ENCODE results near the gene IGFBP5.

Gene IGFBP5

DNA sequence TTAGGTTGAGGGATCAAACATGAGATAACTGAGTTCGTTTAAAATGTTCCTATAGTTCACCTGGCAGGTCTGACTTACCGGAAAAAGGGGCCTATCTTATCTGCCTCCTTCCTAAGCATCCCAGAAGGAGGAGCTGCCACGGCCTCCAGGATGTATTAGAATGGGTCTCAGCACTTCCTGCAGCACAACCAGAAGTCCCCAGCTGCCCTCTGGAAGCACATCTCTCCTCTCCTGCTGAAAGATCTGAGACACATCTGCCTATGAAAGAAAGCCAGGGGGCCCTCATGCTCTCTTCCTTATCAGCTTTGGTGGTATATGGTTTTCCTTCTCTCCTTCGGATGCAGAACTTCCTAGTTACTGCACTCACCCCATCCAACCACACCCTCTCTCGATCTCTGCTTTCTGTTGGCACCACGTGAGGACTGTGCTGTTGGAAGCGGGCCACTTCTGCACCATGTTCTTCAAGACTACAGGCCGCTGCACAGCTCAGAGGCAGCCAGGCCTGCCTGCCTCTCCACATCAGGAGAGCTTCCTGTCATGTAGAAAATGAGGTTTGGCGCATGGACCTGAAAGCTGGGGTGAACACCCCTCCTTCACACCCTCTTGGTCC lies 6.5 kb downstream of the IGFBP5 start:
- no peak for DNase-seq (ENCODE audit: low read depth, low spot score)

GRCh38 chr2:216687646-216688045 lies 7.7 kb downstream of the IGFBP5 start:
- DNase-seq (ENCODE audit: low read depth, low spot score) = peak; percentile 53

DNA sequence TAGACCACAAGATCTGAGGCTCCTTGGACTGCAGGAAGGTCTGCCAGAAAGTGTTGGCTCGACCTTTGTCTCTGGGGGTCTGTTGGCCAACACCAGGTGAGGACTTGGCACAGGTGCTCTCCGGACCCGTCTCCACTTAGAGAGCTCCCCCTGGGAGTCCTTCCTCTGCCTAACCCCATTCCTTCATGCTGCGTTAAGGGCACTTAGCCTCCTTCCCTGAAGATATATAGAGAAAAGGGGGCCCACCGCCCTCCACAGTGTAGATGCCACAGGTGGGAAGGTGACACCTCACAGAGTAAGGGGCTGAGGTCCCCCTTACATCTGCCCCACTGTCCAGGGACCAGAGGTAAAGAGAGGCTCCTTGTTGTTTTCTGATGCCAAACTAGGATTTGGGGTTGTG lies 8.2 kb downstream of the IGFBP5 start:
- DNase-seq (ENCODE audit: low read depth, low spot score) = no peak

GRCh38 chr2:216685327-216685875 lies 9.9 kb downstream of the IGFBP5 start:
- no peak for DNase-seq (ENCODE audit: low read depth, low spot score)

DNA sequence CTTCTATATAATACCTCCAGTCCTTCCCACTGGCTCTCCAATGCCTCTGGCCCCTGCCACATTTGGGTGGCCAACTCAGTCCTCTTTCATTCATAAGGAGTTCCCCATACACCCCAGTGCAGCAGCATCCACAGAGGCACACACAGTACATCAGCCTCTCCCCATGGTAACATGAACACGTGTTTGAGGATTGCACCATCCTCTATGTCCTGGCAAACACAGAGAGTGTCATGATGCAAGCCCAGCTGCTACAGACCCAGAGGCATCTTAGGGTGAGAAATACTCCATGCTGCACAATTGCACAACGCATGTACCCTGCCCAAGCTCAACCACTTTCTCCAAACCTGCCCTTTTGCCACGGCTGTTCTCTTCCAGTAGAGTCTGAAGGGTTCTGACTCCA lies 11.5 kb downstream of the IGFBP5 start:
- DNase-seq (ENCODE audit: low read depth, low spot score) = no peak

- DNase-seq (ENCODE audit: low read depth, low spot score) = no peak
These were observed 13.7 kb downstream of the IGFBP5 start for GRCh38 chr2:216681683-216682082.

DNA sequence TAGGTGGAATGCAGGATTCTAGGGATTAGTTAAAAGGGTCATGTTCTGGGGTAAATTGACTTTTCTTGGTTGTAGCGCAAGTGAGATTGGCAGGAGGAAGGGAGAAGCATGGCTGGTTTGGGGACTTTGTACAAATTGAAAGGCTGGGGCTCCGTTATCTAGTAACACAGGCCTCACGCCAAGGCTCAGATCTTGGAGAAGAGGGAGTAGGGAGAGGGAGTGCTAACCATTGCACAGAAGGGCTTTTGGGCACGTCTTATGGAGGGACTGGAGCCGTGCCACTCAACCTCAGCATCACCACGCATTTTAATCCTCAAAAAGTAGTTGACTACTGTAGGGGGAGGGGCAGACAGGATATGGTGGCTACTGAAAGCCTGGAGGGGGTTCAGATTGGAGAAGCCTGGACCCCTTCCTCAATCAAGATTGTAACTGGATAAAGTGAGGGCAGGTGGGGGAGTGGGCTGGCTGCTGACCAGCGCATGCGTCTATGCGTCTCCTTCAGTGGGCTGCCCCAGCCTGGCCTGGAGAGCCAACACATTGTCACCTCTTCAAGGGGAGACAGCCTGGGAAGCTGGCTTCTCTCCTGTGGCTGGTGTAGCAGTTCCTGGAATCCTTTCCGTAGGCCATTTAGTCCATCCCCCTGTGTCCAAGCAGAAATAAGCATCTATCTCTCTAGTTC lies 14.3 kb downstream of the IGFBP5 start:
- DNase-seq (ENCODE audit: low read depth, low spot score) = no peak

DNA sequence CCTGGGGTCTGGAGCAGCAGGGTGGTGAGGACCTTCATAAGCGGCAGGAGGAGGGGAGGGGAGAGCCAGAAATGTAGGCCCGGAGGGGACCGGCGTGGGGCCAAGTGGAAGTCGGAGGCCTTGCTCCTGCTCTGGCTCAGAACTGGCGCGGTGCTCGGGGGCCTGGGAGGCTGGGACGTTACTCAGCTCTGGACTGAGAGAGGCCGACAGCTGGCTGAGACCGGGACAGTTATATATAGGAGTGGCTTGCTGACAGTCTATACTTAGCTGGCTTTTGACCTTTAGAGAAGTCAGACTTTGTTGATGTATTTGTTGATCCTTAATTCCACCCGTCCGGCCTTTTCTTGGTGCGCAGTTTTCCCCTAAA lies 15.7 kb downstream of the IGFBP5 start:
- DNase-seq (ENCODE audit: low read depth, low spot score) = no peak

DNA sequence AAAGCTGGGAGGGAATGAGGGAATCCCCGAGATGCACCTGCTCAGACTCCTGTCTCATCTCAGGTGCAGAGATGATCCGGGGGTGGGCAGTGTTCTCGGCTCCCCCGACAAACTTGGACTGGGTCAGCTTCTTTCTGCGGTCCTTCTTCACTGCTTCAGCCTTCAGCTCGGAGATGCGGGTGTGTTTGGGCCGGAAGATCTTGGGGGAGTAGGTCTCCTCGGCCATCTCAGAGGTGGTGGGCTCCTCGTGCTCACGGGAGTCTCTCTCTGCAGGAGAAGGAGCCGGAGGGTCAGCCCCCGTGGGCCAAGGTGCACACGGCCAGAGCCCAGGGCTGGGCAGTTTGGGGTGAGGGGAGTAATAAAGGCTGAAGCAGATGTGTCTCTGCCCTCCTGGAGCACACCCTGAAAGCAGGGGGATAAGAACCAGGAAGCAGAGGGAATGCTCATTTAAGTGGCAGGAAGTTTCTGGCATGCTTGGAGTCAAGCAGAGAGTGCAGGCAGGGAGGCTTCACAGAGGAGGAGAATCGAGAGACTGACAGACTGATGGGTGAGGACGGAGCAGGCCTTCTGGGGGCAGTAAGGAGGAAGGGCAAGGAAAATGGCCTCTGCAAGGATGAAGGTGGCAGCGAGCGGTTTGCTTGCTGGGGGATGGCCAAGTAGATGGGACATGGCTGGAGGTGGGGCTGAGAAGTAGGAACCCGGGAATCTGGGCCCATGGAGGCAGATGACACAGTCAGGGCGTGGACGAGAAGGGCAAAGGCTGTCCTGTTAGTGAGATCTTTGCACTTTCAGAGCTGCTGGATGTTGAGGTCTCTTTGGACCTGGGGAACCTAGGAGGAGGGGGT lies 16.3 kb downstream of the IGFBP5 start:
- DNase-seq (ENCODE audit: low read depth, low spot score) = no peak

- DNase-seq (ENCODE audit: low read depth, low spot score) = no peak
These were observed 17.3 kb downstream of the IGFBP5 start for GRCh38 chr2:216678098-216678465.

GRCh38 chr2:216677439-216678097 lies 17.8 kb downstream of the IGFBP5 start:
- DNase-seq (ENCODE audit: low read depth, low spot score) = no peak

DNA sequence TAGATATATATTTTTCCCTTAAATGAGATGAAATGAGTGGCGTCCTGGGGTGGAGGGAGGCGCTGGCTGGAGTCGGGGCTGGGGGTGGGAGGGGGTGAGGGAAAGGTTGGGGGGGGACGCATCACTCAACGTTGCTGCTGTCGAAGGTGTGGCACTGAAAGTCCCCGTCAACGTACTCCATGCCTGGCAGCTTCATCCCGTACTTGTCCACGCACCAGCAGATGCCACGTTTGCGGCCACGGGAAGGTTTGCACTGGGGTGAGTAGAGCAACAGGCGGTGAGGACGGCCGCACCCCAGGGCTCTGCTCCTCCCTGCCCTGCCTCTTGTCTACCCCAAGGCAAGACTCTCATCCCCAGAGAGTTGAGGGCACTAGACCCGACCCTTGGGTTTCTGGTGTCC lies 18.7 kb downstream of the IGFBP5 start:
- no peak for DNase-seq (ENCODE audit: low read depth, low spot score)

GRCh38 chr2:216674376-216674775 lies 21.0 kb downstream of the IGFBP5 start:
- no peak for DNase-seq (ENCODE audit: low read depth, low spot score)

- no peak for DNase-seq (ENCODE audit: low read depth, low spot score)
These were observed 21.7 kb downstream of the IGFBP5 start for GRCh38 chr2:216673609-216674008.

DNA sequence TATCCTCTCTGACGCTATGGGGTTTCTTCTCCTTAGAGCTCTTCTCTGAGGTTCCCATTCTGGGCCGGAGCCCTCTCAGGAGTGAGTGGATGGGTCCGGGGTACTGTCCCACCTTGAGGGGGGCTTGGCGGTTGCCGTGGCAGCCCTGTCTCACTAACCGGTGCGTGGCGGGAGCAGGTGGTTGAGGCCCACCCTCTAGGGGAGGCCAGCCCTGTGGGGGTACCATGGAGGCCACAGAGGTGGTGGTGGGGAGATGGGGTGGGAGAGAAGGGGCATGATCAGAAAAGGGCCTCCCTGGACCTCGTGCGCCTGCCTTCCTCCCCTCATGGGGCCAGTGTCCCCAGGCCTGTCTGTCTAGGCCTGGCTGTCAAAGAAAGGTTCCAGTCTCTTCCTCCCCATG lies 22.3 kb downstream of the IGFBP5 start:
- DNase-seq (ENCODE audit: low read depth, low spot score) = no peak

DNA sequence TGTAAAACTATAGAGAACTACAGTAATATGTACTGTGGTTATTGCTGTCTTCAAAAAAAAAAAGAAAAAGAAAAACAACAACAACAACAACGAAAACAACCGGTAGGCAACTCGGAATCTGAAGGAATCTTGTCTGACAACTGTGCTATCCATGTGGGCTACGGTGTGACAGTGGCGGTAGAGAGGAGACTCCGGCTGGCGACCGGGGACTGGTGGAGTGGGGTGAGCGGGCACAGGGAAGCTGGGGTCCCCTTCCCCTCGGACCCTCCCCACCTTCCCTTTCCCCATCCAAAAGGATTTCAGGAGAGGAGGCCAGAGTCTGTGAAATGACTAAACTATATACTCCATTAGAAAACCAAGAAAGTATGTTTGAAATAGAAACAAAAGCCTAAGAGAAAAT lies 22.9 kb downstream of the IGFBP5 start:
- DNase-seq (ENCODE audit: low read depth, low spot score) = no peak

- DNase-seq (ENCODE audit: low read depth, low spot score) = no peak
These were observed 23.5 kb downstream of the IGFBP5 start for GRCh38 chr2:216671791-216672343.

DNA sequence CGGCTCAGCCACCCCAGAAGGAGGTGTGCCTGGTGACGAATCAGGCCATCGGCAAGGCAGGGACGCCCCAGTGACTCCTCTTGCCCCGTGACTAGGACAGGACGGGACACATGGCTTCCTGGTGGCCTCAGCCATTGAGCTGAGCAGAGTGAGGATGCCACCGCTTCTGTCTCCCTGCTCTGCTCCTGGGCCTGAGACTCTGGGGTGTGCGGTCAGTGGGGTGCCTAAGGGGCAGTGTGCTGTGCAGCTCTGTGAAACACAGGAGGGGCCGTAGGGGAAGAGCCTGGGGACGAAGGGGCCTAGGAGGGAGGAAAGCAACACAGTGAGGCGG lies 24.3 kb downstream of the IGFBP5 start:
- DNase-seq (ENCODE audit: low read depth, low spot score) = no peak

- no peak for DNase-seq (ENCODE audit: low read depth, low spot score)
These were observed 24.9 kb downstream of the IGFBP5 start for GRCh38 chr2:216670266-216671080.

GRCh38 chr2:216666461-216667233 lies 28.7 kb downstream of the IGFBP5 start:
- peak; percentile 95 for DNase-seq (ENCODE audit: low read depth, low spot score)
